SJSA1 (cell line): ENCODE data around the gene LSAMP. TPM values are rescaled to one million over a fixed set of nuclear protein-coding genes. Genes with fewer than 3 reads are reported as not detected.

ENCODE experiments used
- DNase-seq, 2 experiments: peaks; one replicate each; pipeline ENCODE4 v3.0.0-alpha.2; 2015 to 2020; ENCODE audit warnings: low spot score in 2 of 2, low read depth in 1 of 2
- H3K27ac ChIP-seq: fragments of 250-450 bp; sonication (Bioruptor Pico); 2 replicates; pipeline ENCODE4 v1.5.1; 2020; ENCODE audit warnings: mild to moderate bottlenecking, moderate library complexity
- H3K27me3 ChIP-seq: fragments of 250-450 bp; sonication (Bioruptor Pico); replicated peaks from 2 replicates; pipeline ENCODE4 v1.5.1; 2020; ENCODE audit warnings: mild to moderate bottlenecking, moderate library complexity
- H3K36me3 ChIP-seq: fragments of 250-450 bp; sonication (Bioruptor Pico); 2 replicates; pipeline ENCODE4 v1.5.1; 2020; ENCODE audit warnings: mild to moderate bottlenecking
- H3K4me1 ChIP-seq: fragments of 250-450 bp; sonication (Bioruptor Pico); replicated peaks from 2 replicates; pipeline ENCODE4 v1.6.1; 2021; ENCODE audit warnings: mild to moderate bottlenecking
- H3K4me3 ChIP-seq: fragments of 250-450 bp; sonication (Bioruptor Pico); 2 replicates; pipeline ENCODE4 v1.5.1; 2020; ENCODE audit warnings: mild to moderate bottlenecking
- H3K9me3 ChIP-seq: fragments of 250-450 bp; sonication (Bioruptor Pico); replicated peaks from 2 replicates; pipeline ENCODE4 v1.5.1; 2020; ENCODE audit warnings: mild to moderate bottlenecking
- total RNA-seq: library from RNA; depleted of rRNA; stranded (reverse); fragments of >200 nt; shearing (Covaris generic); gene quantifications from 2 replicates; pipeline ENCODE4 v1.2.3, GENCODE V29; 2014

LSAMP gene
- total RNA-seq, 1 experiment from 2014 or later: not detected

- Histone ChIP-seq H3K27ac (no peak overlapping the region), H3K27me3 (no peaks in the 10 kb centered on the region), H3K36me3 (no peaks in the 10 kb centered on the region), H3K4me3 (no peak overlapping the region), H3K9me3 (no peaks in the 10 kb centered on the region), H3K4me1 (no peaks in the 10 kb centered on the region)
- DNase-seq: no peak
Measured at GRCh38 chr3:116037954-116038911, 407.1 kb downstream of the LSAMP start.

- DNase-seq: no peak
- H3K4me3 ChIP-seq: no peak overlapping the region
- no peaks in the 10 kb centered on the region for H3K4me1 ChIP-seq
- H3K36me3 ChIP-seq: no peaks in the 10 kb centered on the region
- no peaks in the 10 kb centered on the region for H3K27me3 ChIP-seq
- H3K9me3 ChIP-seq: no peaks in the 10 kb centered on the region
- no peak overlapping the region for H3K27ac ChIP-seq
Measured at GRCh38 chr3:116035429-116035828, 409.9 kb downstream of the LSAMP start.

GRCh38 chr3:116034794-116035193, 410.5 kb downstream of the LSAMP start:
- DNase-seq: no peak
- H3K27ac ChIP-seq: no peak overlapping the region
- H3K27me3 ChIP-seq: no peaks in the 10 kb centered on the region
- H3K4me3 ChIP-seq: no peak overlapping the region
- no peaks in the 10 kb centered on the region for H3K4me1 ChIP-seq
- H3K9me3 ChIP-seq: no peaks in the 10 kb centered on the region
- no peaks in the 10 kb centered on the region for H3K36me3 ChIP-seq

- H3K27ac ChIP-seq: no peak overlapping the region
- DNase-seq: no peak
- H3K4me1 ChIP-seq: no peaks in the 10 kb centered on the region
- no peaks in the 10 kb centered on the region for H3K9me3 ChIP-seq
- no peaks in the 10 kb centered on the region for H3K36me3 ChIP-seq
- H3K4me3 ChIP-seq: no peak overlapping the region
- H3K27me3 ChIP-seq: no peaks in the 10 kb centered on the region
Measured at GRCh38 chr3:116034086-116034485, 411.2 kb downstream of the LSAMP start.

- Histone ChIP-seq H3K27ac (no peak overlapping the region), H3K4me1 (no peaks in the 10 kb centered on the region), H3K4me3 (no peak overlapping the region), H3K27me3 (no peaks in the 10 kb centered on the region), H3K9me3 (no peaks in the 10 kb centered on the region), H3K36me3 (no peaks in the 10 kb centered on the region)
- DNase-seq: no peak
Measured at GRCh38 chr3:116033516-116033915, 411.8 kb downstream of the LSAMP start.

- no peak overlapping the region for H3K27ac ChIP-seq
- DNase-seq: no peak
- no peaks in the 10 kb centered on the region for H3K9me3 ChIP-seq
- H3K4me1 ChIP-seq: no peaks in the 10 kb centered on the region
- H3K4me3 ChIP-seq: no peak overlapping the region
- H3K36me3 ChIP-seq: no peaks in the 10 kb centered on the region
- H3K27me3 ChIP-seq: no peaks in the 10 kb centered on the region; the same call in 1 of the 2 replicates
Measured at GRCh38 chr3:116032176-116032575, 413.1 kb downstream of the LSAMP start.

GRCh38 chr3:116030131-116030850, 415.0 kb downstream of the LSAMP start:
- no peaks in the 10 kb centered on the region for H3K36me3 ChIP-seq
- H3K27ac ChIP-seq: no peak overlapping the region
- H3K27me3 ChIP-seq: no peaks in the 10 kb centered on the region; the same call in 1 of the 2 replicates
- H3K9me3 ChIP-seq: no peaks in the 10 kb centered on the region
- no peak overlapping the region for H3K4me3 ChIP-seq
- no peaks in the 10 kb centered on the region for H3K4me1 ChIP-seq
- no peak for DNase-seq

- Histone ChIP-seq H3K9me3 (no peaks in the 10 kb centered on the region), H3K27me3 (no peaks in the 10 kb centered on the region; the same call in 1 of the 2 replicates), H3K27ac (no peak overlapping the region), H3K4me1 (no peaks in the 10 kb centered on the region), H3K4me3 (no peak overlapping the region), H3K36me3 (no peaks in the 10 kb centered on the region)
- no peak for DNase-seq
Measured at GRCh38 chr3:116029266-116029665, 416.0 kb downstream of the LSAMP start.

GRCh38 chr3:116028157-116028556, 417.1 kb downstream of the LSAMP start:
- no peak overlapping the region for H3K4me3 ChIP-seq
- no peaks in the 10 kb centered on the region for H3K4me1 ChIP-seq
- no peaks in the 10 kb centered on the region for H3K9me3 ChIP-seq
- DNase-seq: no peak
- no peaks in the 10 kb centered on the region for H3K36me3 ChIP-seq
- no peaks in the 10 kb centered on the region; the same call in 1 of the 2 replicates for H3K27me3 ChIP-seq
- H3K27ac ChIP-seq: no peak overlapping the region

- Histone ChIP-seq H3K36me3 (no peaks in the 10 kb centered on the region), H3K27ac (no peak overlapping the region), H3K4me1 (no peaks in the 10 kb centered on the region), H3K9me3 (no peaks in the 10 kb centered on the region), H3K4me3 (no peak overlapping the region), H3K27me3 (no peaks in the 10 kb centered on the region)
- DNase-seq: no peak
Measured at GRCh38 chr3:116020989-116021388, 424.3 kb downstream of the LSAMP start.

- Histone ChIP-seq H3K27me3 (no peaks in the 10 kb centered on the region), H3K4me3 (no peak overlapping the region), H3K27ac (no peak overlapping the region), H3K4me1 (no peaks in the 10 kb centered on the region), H3K9me3 (no peaks in the 10 kb centered on the region), H3K36me3 (no peaks in the 10 kb centered on the region)
- DNase-seq: no peak
Measured at GRCh38 chr3:116020495-116020894, 424.8 kb downstream of the LSAMP start.

- Histone ChIP-seq H3K9me3 (no peaks in the 10 kb centered on the region), H3K27ac (no peak overlapping the region), H3K4me1 (no peaks in the 10 kb centered on the region), H3K4me3 (no peak overlapping the region), H3K27me3 (no peaks in the 10 kb centered on the region), H3K36me3 (no peaks in the 10 kb centered on the region)
- no peak for DNase-seq
Measured at GRCh38 chr3:116019254-116019763, 426.0 kb downstream of the LSAMP start.

- H3K27me3 ChIP-seq: no peaks in the 10 kb centered on the region
- no peak for DNase-seq
- no peaks in the 10 kb centered on the region for H3K36me3 ChIP-seq
- no peaks in the 10 kb centered on the region for H3K4me1 ChIP-seq
- H3K27ac ChIP-seq: no peak overlapping the region
- H3K9me3 ChIP-seq: no peaks in the 10 kb centered on the region
- no peak overlapping the region for H3K4me3 ChIP-seq
Measured at GRCh38 chr3:116018646-116019045, 426.6 kb downstream of the LSAMP start.

GRCh38 chr3:116015931-116016330, 429.4 kb downstream of the LSAMP start:
- Histone ChIP-seq H3K36me3 (no peaks in the 10 kb centered on the region), H3K4me1 (no peaks in the 10 kb centered on the region), H3K27me3 (no peaks in the 10 kb centered on the region), H3K27ac (no peak overlapping the region), H3K9me3 (no peaks in the 10 kb centered on the region), H3K4me3 (no peak overlapping the region)
- DNase-seq: no peak
